Upper lobe of right lung (tissue), 1 donor: ENCODE measurements around the gene PKP3. TPM values are rescaled to one million over a fixed set of nuclear protein-coding genes. Genes with fewer than 3 reads are reported as not detected.
A peak's percentile ranks its signal among the peaks of the same experiment; 100 is the strongest.

Source experiments
- ATAC-seq: fragments of 200-7000 bp; cut with Tn5 transposase; one replicate; pipeline ENCODE4 v1.9.1; 2020; ENCODE audit warnings: mild to moderate bottlenecking, moderate library complexity
- DNase-seq: peaks from one replicate; pipeline ENCODE4 v3.0.0-alpha.2; 2020
- H3K27ac ChIP-seq: fragments of 200-600 bp; one replicate; pipeline ENCODE4 v1.8.0; 2022
- H3K27me3 ChIP-seq: fragments of 200-600 bp; one replicate; pipeline ENCODE4 v1.8.0; 2022; ENCODE audit warnings: mild to moderate bottlenecking
- H3K36me3 ChIP-seq: fragments of 200-600 bp; one replicate; pipeline ENCODE4 v1.8.0; 2022
- H3K4me1 ChIP-seq: fragments of 200-600 bp; one replicate; pipeline ENCODE4 v1.8.0; 2022
- H3K4me3 ChIP-seq: fragments of 200-600 bp; one replicate; pipeline ENCODE4 v1.8.0; 2022; ENCODE audit warnings: mild to moderate bottlenecking
- H3K9me3 ChIP-seq: fragments of 200-600 bp; one replicate; pipeline ENCODE4 v1.8.0; 2022
- CTCF ChIP-seq: fragments of 200-600 bp; IDR thresholded peaks from one replicate; pipeline ENCODE4 v1.8.0; 2022; ENCODE audit warnings: antibody characterized with exemption
- intact Hi-C: fragments of 100-400 bp; cut with DNase I; formaldehyde crosslinking; loops from one replicate; pipeline ENCODE4 v1.11.0; 2022
- total RNA-seq: library from RNA; stranded (reverse); fragmentation: NEBNext Ultra II Directional; extraction: Animal tissue kit (Norgen Biotek cat#: 25700); gene quantifications from one replicate; pipeline ENCODE4 v1.2.1, GENCODE V29; 2021
- donor health status: DM: no; HTN: yes; CAD: no; lungs with severe emphysema.

Gene PKP3
- total RNA-seq, 1 donor from 2014 or later, result 40.4 TPM

- no peak for DNase-seq
- H3K4me3 ChIP-seq, result no peak overlapping the region
- no peak for TF ChIP-seq CTCF
- H3K4me1 ChIP-seq, result peaks cover 14% of the 10 kb centered on the region
- H3K27me3 ChIP-seq, result peaks cover 9% of the 10 kb centered on the region
- no peak for ATAC-seq
- peak overlapping the region; percentile 31 for H3K27ac ChIP-seq
- H3K36me3 ChIP-seq, result no peaks in the 10 kb centered on the region
- no peaks in the 10 kb centered on the region for H3K9me3 ChIP-seq
- intact Hi-C loops, result no loop called here
Observed at GRCh38 chr11:443542-444199, 49.7 kb downstream of the PKP3 start.

- peak; percentile 37 for ATAC-seq
- Histone ChIP-seq H3K27me3 (peaks cover 9% of the 10 kb centered on the region), H3K36me3 (no peaks in the 10 kb centered on the region), H3K4me3 (no peak overlapping the region), H3K4me1 (peaks cover 23% of the 10 kb centered on the region), H3K9me3 (no peaks in the 10 kb centered on the region), H3K27ac (peak overlapping the region; percentile 31)
- TF ChIP-seq CTCF, result no peak
- peak; percentile 84 for DNase-seq
- intact Hi-C loops, result no loop called here
Observed at GRCh38 chr11:444396-445144, 50.6 kb downstream of the PKP3 start.

GRCh38 chr11:445765-446588 lies 52.0 kb downstream of the PKP3 start:
- H3K4me1 ChIP-seq, result peaks cover 27% of the 10 kb centered on the region
- no peaks in the 10 kb centered on the region for H3K9me3 ChIP-seq
- intact Hi-C loops, result no loop called here

GRCh38 chr11:446891-447290 lies 52.9 kb downstream of the PKP3 start:
- Histone ChIP-seq H3K4me3 (no peak overlapping the region), H3K36me3 (no peaks in the 10 kb centered on the region), H3K27me3 (no peaks in the 10 kb centered on the region), H3K9me3 (no peaks in the 10 kb centered on the region), H3K27ac (no peak overlapping the region), H3K4me1 (peaks cover 36% of the 10 kb centered on the region)
- no peak for TF ChIP-seq CTCF
- DNase-seq (peak; percentile 65), ATAC-seq (no peak)
- intact Hi-C loops, result no loop called here

More at GRCh38 chr11:445765-446588, 52.0 kb downstream of the PKP3 start:
- peaks cover 7% of the 10 kb centered on the region for H3K27me3 ChIP-seq
- TF ChIP-seq CTCF, result no peak
- H3K36me3 ChIP-seq, result no peaks in the 10 kb centered on the region
- no peak overlapping the region for H3K27ac ChIP-seq
- no peak for DNase-seq
- no peak overlapping the region for H3K4me3 ChIP-seq
- no peak for ATAC-seq

GRCh38 chr11:447923-448731 lies 54.1 kb downstream of the PKP3 start:
- no peaks in the 10 kb centered on the region for H3K9me3 ChIP-seq
- TF ChIP-seq CTCF, result peak; percentile 80
- H3K27ac ChIP-seq, result peak overlapping the region; percentile 94
- H3K4me3 ChIP-seq, result peak overlapping the region; percentile 78
- ATAC-seq, result peak; percentile 86
- peak; percentile 98 for DNase-seq
- peaks cover 36% of the 10 kb centered on the region for H3K4me1 ChIP-seq
- intact Hi-C loops, result no loop called here
- H3K36me3 ChIP-seq, result peaks cover 5% of the 10 kb centered on the region
- H3K27me3 ChIP-seq, result no peaks in the 10 kb centered on the region
